Activated naive CD4-positive, alpha-beta T cell treated with anti-CD3 and anti-CD28 coated beads, Interleukin-2, amount 50 U/mL, for 24 hours (primary cell): ENCODE results near the gene SFTPA2.
"Not testable (repeated sequence)": the region's sequence is repeated elsewhere in the genome, so short reads cannot be mapped to it uniquely, and the experiment has no call there.

ENCODE experiments used
- H3K27ac Mint-ChIP-seq: one replicate; pipeline ENCODE4 v1.8.0; 2021; ENCODE audit warnings: mild to moderate bottlenecking, mixed read lengths
- H3K27me3 Mint-ChIP-seq: one replicate; pipeline ENCODE4 v1.8.0; 2021; ENCODE audit warnings: mixed read lengths
- H3K36me3 Mint-ChIP-seq: one replicate; pipeline ENCODE4 v1.8.0; 2021; ENCODE audit warnings: mixed read lengths
- H3K4me1 Mint-ChIP-seq: one replicate; pipeline ENCODE4 v1.8.0; 2021; ENCODE audit warnings: mixed read lengths
- H3K4me3 Mint-ChIP-seq: one replicate; pipeline ENCODE4 v1.8.0; 2021; ENCODE audit warnings: mild to moderate bottlenecking, mixed read lengths
- H3K9me3 Mint-ChIP-seq: one replicate; pipeline ENCODE4 v1.8.0; 2021; ENCODE audit warnings: mixed read lengths

Gene SFTPA2

DNA sequence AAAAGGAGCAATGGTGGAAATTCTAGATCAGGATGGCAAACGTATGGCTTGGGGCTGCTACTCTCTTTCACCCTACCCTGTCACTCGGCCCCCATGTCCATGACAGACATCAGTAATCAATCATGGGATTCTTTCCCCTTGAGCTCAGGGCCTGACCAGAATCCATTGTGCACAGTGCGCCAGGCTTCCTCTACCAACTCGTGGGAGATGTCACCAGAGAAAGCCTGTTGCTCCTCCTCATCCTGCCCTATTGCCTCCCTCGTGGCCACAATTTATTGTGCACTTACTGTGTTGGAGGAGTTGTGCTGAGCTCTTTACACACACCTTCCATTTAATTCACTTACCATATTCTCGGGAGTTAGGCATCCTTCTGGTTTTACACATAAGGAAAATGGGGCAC, 21.9 kb downstream of the SFTPA2 start:
- not testable (repeated sequence) for H3K27ac Mint-ChIP-seq, H3K4me1 Mint-ChIP-seq

DNA sequence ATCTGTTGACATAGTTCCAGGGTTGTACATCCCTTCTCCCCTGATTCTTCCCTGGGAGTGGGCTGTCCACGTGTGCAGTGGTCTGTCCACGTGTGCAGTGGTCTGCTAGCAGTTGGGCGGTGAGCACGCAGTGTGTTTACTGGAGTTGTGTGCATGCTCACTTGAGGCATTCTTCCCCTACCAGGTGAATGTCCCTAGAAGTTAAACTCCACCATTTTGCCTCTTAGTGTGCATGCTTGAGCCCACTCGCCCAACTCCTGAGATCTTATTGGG, 26.4 kb downstream of the SFTPA2 start:
- H3K4me1 Mint-ChIP-seq, H3K9me3 Mint-ChIP-seq, H3K27me3 Mint-ChIP-seq, H3K27ac Mint-ChIP-seq, H3K36me3 Mint-ChIP-seq, H3K4me3 Mint-ChIP-seq: not testable (repeated sequence)

More for the DNA sequence above, 21.9 kb downstream of the SFTPA2 start:
- not testable (repeated sequence) for H3K4me3 Mint-ChIP-seq, H3K36me3 Mint-ChIP-seq, H3K9me3 Mint-ChIP-seq, H3K27me3 Mint-ChIP-seq

DNA sequence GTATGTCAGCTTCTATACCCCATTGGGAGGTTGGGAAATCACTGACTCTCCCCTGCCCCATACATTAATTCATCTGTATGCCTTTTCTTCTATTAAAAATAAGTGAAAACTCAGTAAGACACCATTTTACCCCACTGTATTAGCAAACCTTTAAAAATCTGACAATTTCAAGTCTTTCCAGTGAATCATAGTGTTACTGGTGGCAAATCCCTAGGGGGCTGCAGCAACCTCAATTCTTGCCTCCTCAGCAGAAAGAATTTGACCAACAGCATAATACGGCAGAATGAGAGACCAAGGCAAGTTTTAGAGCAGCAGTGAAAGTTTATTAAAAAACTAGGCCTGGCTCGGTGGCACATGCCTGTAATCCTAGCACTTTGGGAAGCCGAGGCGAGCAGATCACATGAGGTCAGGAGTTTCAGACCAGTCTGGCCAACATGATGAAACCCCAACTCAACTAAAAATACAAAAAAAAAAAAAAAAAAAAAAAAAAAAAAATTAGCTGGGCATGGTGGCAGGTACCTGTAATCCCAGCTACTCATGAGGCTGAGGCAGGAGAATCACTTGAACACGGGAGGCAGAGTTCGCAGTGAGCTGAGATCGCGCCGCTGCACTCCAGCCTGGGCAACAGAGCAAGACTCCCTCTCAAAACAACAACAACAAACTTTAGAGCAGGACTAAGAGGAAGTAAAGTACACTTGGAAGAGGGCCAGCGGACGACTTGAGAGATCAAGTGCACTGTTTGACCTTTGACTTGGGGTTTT, 26.9 kb downstream of the SFTPA2 start:
- H3K4me3 Mint-ChIP-seq, H3K4me1 Mint-ChIP-seq, H3K36me3 Mint-ChIP-seq, H3K9me3 Mint-ChIP-seq, H3K27me3 Mint-ChIP-seq, H3K27ac Mint-ChIP-seq: not testable (repeated sequence)

DNA sequence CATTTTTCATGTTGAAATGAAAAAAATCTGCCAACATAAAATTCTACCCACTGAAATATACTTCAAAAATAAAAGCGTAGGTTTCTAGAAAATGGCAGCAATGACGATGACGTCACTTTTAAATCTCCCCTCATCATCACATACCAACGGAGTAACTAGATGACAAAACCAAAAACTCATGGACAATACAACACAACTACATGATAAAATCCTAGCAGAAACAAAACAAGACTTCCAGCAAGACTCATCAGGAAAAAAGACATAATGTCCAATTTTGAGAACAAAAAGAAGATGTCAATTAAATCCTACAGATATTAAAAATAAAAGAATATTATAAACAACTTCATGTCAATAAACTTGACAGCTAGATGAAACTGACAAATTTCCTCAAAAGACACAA, 31.9 kb downstream of the SFTPA2 start:
- not testable (repeated sequence) for H3K4me1 Mint-ChIP-seq, H3K27me3 Mint-ChIP-seq, H3K27ac Mint-ChIP-seq, H3K9me3 Mint-ChIP-seq, H3K36me3 Mint-ChIP-seq, H3K4me3 Mint-ChIP-seq

DNA sequence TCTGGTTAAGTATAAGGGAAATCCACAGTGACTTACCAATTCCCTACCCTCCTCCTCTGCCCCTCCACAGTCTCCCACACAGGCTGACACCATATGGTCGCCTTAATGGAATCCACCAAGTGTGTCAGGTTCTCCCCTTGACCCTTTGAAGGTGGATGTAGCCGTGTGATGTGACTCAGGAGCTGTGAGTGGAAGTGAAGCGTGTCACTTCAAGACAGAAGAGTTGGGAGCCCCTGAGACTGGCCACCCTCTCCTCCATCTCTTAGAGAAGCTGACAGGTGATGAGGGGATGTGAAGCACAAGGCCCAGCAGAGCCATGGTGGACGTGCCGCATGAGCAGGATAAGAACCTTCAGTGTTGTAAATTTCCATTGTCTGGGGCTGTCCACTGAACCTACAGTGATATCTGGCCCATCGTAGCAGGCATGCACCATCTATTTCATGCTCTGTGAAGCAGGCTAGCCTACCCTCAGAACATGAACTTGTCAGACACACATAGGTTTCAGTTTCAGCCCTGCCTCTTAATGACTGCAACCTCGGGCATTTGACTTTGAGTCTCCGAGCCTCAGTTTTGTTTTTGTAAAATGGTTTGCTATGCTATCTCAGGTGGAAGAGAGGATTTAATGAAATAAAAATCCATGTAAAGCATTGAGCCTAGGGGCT, 35.0 kb downstream of the SFTPA2 start:
- not testable (repeated sequence) for H3K4me1 Mint-ChIP-seq, H3K4me3 Mint-ChIP-seq

DNA sequence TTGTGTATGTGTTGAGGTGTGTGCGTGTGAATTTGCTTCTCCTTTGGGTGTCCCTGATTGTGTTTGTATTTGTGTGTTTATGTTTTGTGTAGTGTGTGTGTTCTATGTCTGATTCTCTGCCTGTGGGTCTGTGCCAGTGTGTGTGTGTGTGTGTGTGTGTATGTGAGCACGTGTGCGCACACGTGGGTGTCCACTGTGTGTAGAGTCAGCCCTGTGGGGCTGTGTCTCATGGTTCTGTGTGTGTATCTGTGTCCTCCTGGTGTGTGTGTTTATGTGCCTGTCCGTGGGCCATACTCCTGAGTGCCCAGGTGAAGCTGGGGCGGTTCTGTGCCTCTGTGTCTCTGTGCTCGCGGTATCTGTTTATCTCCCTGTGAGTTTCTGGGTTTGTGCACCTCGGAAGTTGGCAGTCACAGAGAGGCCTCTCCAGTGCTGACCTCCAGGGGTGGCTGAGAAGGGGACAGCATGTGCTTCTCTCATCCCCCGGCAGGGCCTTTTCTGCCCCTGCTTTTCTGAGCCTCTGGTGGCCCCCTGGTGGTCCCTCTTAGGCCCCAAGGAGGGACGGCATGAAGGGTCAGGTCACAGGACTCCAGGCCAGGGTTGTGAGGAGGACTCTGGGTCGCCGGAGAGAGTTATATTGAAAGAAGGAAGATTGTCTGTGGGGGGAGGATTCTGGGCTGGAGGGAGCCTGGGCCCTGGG, 36.9 kb downstream of the SFTPA2 start:
- H3K9me3 Mint-ChIP-seq, H3K4me3 Mint-ChIP-seq, H3K27ac Mint-ChIP-seq, H3K27me3 Mint-ChIP-seq, H3K36me3 Mint-ChIP-seq, H3K4me1 Mint-ChIP-seq: not testable (repeated sequence)

More for the DNA sequence above, 35.0 kb downstream of the SFTPA2 start:
- H3K36me3 Mint-ChIP-seq, H3K9me3 Mint-ChIP-seq, H3K27me3 Mint-ChIP-seq, H3K27ac Mint-ChIP-seq: not testable (repeated sequence)

DNA sequence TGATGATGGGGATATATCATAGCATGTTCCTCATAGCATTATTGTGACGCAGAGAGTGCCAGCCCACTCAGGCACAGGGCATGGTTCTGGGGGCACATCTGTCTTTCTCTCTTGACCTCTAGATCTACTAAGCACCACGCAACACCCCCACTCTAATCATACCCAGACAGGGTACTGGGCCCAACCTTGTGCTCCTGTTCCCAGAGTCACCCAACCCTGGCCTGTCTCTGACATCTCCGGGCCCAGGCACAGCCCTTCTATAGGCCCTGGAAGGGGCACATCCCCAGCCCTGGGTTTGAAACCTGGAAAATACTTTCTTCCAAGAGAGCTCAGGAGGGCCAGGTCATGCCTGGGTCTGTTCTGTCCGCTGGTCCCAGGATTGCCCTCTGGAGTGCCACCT, 37.7 kb downstream of the SFTPA2 start:
- H3K27ac Mint-ChIP-seq, H3K27me3 Mint-ChIP-seq, H3K4me1 Mint-ChIP-seq, H3K36me3 Mint-ChIP-seq, H3K4me3 Mint-ChIP-seq, H3K9me3 Mint-ChIP-seq: not testable (repeated sequence)

DNA sequence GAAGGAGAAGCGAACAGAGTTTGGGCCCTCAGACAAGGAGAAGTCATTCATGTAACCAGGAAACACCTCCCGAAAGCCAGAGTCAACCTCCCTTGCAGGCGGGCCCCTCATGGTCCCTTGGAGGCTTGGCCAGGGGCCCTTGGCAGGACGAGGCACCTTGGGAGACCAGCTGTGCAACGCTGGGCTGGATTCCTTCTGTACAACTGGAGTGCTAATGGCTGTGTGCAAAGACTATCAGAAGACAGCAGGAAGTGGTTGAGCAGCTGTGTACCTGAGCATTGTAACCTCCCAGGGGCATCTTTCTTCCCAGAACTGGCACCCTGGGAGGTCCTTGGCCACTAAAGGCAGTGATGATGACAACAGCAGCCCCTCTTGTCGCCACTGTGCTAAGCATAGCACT, 38.5 kb downstream of the SFTPA2 start:
- H3K36me3 Mint-ChIP-seq, H3K27me3 Mint-ChIP-seq, H3K4me3 Mint-ChIP-seq, H3K27ac Mint-ChIP-seq, H3K9me3 Mint-ChIP-seq, H3K4me1 Mint-ChIP-seq: not testable (repeated sequence)

DNA sequence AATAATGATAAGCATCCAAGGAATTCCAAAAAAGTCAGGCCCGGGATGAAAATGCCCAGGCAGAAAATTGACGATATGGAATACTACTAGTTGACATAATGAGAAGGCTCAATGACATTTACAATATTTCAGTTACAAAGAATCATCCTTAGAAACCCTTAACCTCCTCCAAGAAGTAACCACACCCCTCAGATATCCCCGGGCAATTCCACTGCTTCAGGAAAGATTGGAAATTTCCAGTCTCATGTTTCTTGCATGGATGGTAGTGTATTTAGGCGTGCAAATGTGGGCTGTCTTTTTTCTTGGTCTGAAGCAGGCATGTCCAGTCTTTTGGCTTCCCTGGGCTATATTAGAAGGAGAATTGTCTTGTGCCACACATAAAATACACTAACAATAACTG, 42.6 kb downstream of the SFTPA2 start:
- H3K9me3 Mint-ChIP-seq, H3K27me3 Mint-ChIP-seq, H3K4me3 Mint-ChIP-seq, H3K36me3 Mint-ChIP-seq, H3K27ac Mint-ChIP-seq, H3K4me1 Mint-ChIP-seq: not testable (repeated sequence)

DNA sequence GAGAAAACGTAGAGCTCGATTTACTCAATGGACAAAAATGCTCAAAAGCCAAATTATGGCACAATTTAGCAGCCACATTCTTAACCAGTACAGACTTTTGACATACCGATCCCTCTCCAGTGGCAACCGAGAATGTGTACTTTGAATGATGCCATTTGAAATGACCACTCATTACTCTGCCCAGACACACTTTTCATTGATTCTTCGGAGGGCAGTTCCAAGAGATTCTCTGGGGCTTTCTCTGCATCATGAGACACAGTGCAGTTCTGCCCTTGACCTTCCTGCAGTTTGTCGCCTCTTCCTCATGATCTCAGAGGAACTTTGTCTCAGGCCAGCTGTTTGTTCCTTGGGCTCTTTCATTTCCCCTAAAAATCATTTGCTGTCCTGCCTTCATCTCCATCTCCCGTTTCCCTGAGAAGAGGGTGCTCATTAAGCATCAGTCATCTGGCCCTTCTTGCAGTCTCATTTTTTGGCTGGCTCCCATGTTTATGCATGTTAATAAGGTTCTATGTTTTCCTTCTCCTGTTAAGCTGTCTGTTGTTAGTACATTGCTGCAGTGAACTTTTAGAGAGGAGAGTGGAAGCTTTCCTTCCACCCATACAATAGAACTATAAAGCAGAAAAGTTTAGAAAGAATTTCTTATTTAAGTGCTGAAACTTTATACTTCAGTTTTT, 43.5 kb downstream of the SFTPA2 start:
- H3K27ac Mint-ChIP-seq, H3K36me3 Mint-ChIP-seq, H3K9me3 Mint-ChIP-seq, H3K4me3 Mint-ChIP-seq, H3K4me1 Mint-ChIP-seq, H3K27me3 Mint-ChIP-seq: not testable (repeated sequence)

DNA sequence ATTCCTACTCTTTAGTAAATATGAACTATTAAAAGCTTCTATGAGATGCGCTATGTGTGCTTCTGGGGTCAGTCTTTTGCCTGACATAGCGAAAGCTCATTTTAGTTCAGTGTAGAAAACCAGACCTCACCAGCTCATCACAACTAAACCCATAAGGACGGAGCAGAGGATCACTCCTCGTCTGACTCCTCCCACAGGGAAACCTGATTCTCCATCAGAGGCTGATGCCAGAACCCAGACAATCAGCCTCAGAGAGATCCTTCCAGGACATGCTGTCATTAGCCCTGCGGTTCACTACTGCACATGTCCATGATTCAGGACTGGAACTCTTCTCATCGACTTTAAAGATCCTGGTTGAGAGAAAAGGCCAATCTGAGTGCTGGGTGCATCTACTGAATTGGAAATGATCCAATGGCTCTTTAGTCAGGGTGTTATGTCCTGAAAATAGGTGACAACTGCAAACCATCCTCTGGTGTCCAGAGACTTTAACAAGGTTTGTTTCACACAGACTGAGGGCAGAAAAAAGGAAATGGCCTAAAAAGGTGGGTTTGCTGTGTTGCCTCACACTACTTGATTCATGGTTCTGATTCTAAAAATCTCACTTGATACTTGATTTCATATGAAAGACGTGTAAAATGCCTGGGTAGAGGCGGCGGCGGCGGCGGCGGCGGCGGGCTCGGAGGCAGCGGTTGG, 48.2 kb downstream of the SFTPA2 start, which contains the start of gene EIF5AL1:
Gene EIF5AL1, plus strand, starts transcription at position 643 of the 693 bp plus-strand sequence. CDS start 117 bp downstream, outside the sequence.
- not testable (repeated sequence) for H3K27me3 Mint-ChIP-seq, H3K9me3 Mint-ChIP-seq, H3K4me3 Mint-ChIP-seq

DNA sequence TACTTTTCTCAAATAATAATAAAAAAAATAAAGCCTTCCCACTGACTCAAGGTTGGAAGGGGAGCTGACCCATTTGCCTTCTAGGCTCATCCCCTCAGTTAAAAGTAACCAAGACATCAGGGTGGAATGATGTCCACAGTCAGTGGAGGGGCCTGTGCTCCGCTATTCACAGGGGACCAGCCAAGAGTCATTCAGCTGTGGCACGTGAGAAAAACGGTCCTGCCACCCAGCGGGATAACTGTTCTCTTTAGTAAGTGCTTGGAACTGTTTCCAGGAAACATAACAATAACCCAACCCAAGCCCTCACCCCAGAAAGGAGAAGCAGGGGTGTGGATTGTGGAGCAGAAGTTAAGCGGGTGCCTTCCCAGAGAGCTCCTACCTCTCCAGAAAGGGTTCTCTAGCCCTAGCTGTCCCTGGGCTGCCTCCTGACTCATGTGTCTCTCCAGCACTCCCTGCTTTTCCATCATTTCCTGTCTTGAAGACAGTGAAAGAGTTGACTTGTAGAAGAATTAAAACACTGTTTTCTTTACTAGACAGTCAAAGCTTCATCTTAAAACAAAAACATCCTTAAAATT, 50.2 kb downstream of the SFTPA2 start:
- H3K4me1 Mint-ChIP-seq, H3K27me3 Mint-ChIP-seq, H3K36me3 Mint-ChIP-seq, H3K27ac Mint-ChIP-seq, H3K9me3 Mint-ChIP-seq, H3K4me3 Mint-ChIP-seq: not testable (repeated sequence)

More for the DNA sequence above, 48.2 kb downstream of the SFTPA2 start, which contains the start of gene EIF5AL1:
- not testable (repeated sequence) for H3K4me1 Mint-ChIP-seq, H3K27ac Mint-ChIP-seq, H3K36me3 Mint-ChIP-seq

DNA sequence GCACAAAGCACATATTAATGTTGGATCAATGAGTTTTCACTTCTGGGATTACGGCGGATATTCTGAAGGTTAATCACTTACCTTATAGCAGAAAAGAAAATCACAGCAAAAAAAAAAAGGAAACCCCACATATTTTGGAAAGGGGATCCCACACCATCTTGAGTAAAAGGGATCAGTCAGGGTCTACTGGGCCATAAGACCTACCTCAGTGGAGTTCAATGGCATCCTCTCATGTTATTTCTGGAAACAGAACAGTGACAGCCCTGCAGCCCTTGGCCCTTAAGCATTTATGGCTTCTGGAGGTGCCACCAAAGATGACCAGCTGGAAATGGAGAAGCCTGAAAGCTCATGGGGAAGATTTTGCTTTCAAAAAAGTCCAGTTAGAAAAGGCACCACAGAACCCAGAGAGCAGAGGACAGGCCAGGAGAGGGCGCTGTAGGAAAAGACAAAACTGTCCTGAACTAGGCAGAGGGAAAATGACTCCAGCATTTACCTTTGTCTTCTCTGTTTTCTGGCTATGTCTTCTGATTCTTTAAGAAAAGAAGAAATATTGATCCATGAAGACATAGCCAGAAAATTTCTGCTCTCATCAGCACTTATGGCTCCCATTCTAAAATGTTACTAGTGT, 50.8 kb downstream of the SFTPA2 start:
- not testable (repeated sequence) for H3K27ac Mint-ChIP-seq, H3K4me3 Mint-ChIP-seq

DNA sequence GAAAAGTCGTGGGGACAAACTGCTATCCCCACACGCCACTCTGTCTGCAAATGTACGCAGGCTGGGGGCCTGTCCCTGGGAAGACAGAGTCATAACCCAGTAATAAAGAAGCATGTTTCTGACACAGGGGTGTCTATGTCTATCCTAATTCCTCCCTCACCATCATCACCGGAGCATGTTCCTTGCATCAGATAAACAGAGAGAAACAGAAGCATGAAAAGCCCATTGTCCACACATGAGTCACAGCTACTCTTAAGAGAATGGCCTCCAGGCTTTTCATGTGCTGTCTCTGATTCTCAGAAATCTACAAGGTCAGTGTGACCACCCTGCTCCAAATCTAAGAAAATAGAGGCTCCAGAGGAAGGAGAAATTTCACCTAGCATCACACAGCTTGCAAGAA, 52.0 kb downstream of the SFTPA2 start:
- H3K4me1 Mint-ChIP-seq = not testable (repeated sequence)

More for the DNA sequence above, 50.8 kb downstream of the SFTPA2 start:
- not testable (repeated sequence) for H3K9me3 Mint-ChIP-seq, H3K4me1 Mint-ChIP-seq, H3K27me3 Mint-ChIP-seq, H3K36me3 Mint-ChIP-seq

More for the DNA sequence above, 52.0 kb downstream of the SFTPA2 start:
- H3K4me3 Mint-ChIP-seq, H3K36me3 Mint-ChIP-seq, H3K27ac Mint-ChIP-seq, H3K9me3 Mint-ChIP-seq, H3K27me3 Mint-ChIP-seq: not testable (repeated sequence)
